NT2/D1 (cell line): ENCODE measurements around the gene TLL2.

Experiments used
- SUZ12 ChIP-seq: IDR thresholded peaks from 2 replicates; pipeline ENCODE4 v1.6.1; 2011; ENCODE audit not compliant: insufficient read length, insufficient read depth; ENCODE audit errors: extremely low read depth
- YY1 ChIP-seq: IDR thresholded peaks from 2 replicates; pipeline ENCODE4 v1.6.1; 2011; ENCODE audit not compliant: insufficient read length, insufficient read depth
- ZNF274 ChIP-seq: IDR thresholded peaks from 2 replicates; pipeline ENCODE4 v1.6.1; 2011; ENCODE audit warnings: mild to moderate bottlenecking, low read depth, low read length

DNA sequence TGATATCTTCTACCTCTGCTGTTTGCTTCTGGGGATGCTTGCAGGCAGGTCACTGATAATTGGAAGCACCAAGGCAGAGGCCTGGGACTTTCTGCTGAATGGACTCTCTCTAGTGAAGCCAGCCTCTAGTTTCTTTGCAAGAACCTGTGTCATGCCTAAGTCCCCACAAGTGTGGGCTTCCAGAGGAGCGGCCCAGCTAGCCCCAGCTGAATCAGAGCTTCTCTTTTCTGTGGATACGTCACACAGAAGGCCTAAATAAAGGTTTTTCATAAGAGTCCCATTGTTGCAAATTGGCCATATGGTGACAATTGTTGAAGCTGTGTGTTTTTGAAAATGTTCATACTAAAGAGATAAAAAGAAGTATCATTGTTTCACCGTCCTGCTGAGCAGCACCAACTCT, 148.2 kb downstream of the TLL2 start:
- TF ChIP-seq YY1: no peak
- TF ChIP-seq ZNF274: no peak
- TF ChIP-seq SUZ12: no peak
